Heart left ventricle (tissue), 16 donors: ENCODE results near the gene ABHD14A. TPM values are rescaled to one million over a fixed set of nuclear protein-coding genes. Genes with fewer than 3 reads are reported as not detected.
A peak's percentile ranks its signal among the peaks of the same experiment; 100 is the strongest.

Experiments
- ATAC-seq, 4 donors: fragments of 200-7000 bp; cut with Tn5 transposase; one replicate each; pipeline ENCODE4 v1.9.1; 2020 to 2022; ENCODE audit warnings: moderate library complexity in 4 of 4, mild to moderate bottlenecking in 3 of 4, moderate number of reproducible peaks in 1 of 4
- DNase-seq, 5 donors: peaks; one replicate each; pipeline ENCODE4 v3.0.0-alpha.2; 2020
- H3K27ac ChIP-seq, 12 donors: fragments of 200-600 bp; sonication (generic) in 4 of 12; one replicate each; pipeline versions ENCODE4 v1.5.0 to v1.8.0; 2016 to 2022; ENCODE audit warnings: mild to moderate bottlenecking in 2 of 12
- H3K27me3 ChIP-seq, 9 donors: fragments of 200-600 bp; sonication (generic) in 2 of 9; one replicate each; pipeline versions ENCODE4 v1.5.1 to v1.8.0; 2016 to 2022; ENCODE audit warnings: mild to moderate bottlenecking in 3 of 9
- H3K36me3 ChIP-seq, 9 donors: fragments of 200-600 bp; sonication (generic) in 2 of 9; one replicate each; pipeline versions ENCODE4 v1.5.0 to v1.8.0; 2018 to 2022; ENCODE audit warnings: mild to moderate bottlenecking in 2 of 9
- H3K4me1 ChIP-seq, 12 donors: fragments of 200-600 bp; sonication (generic) in 4 of 12; one replicate each; pipeline versions ENCODE4 v1.5.0 to v1.8.0; 2016 to 2022; ENCODE audit warnings: mild to moderate bottlenecking in 3 of 12
- H3K4me3 ChIP-seq, 12 donors: fragments of 200-600 bp; sonication (generic) in 4 of 12; one replicate each; pipeline versions ENCODE4 v1.5.0 to v1.8.0; 2017 to 2022; ENCODE audit warnings: mild to moderate bottlenecking in 9 of 12, moderate library complexity in 4 of 12
- H3K9me3 ChIP-seq, 12 donors: fragments of 200-600 bp; sonication (generic) in 4 of 12; one replicate each; pipeline versions ENCODE4 v1.5.0 to v1.8.0; 2016 to 2022; ENCODE audit warnings: mild to moderate bottlenecking in 1 of 12
- CTCF ChIP-seq, 12 donors: fragments of 200-600 bp; sonication (generic) in 4 of 12; IDR thresholded peaks; one replicate each; pipeline versions ENCODE4 v1.5.0 to v1.8.0; 2018 to 2022; ENCODE audit warnings: antibody characterized with exemption in 12 of 12, mild to moderate bottlenecking in 5 of 12
- POLR2A ChIP-seq, 2 donors: fragments of 450-650 bp; IDR thresholded peaks; one replicate each; pipeline ENCODE4 v1.6.1; 2017; ENCODE audit warnings: antibody characterized with exemption in 2 of 2, mild to moderate bottlenecking in 2 of 2, moderate library complexity in 2 of 2
- WGBS, 4 donors: extraction: QIAGEN DNeasy Blood & Tissue Kit in 2 of 4; methylation state at CpG; one replicate each; pipeline versions ENCODE4 v1.1.5 to v1.1.7; 2013 to 2018; 5-methylcytosine and 5-hydroxymethylcytosine counted together
- intact Hi-C, 10 donors: fragments of 100-400 bp; cut with DNase I; formaldehyde crosslinking; loops; one replicate each; pipeline versions ENCODE4 v1.11.1 to v1.14.2; 2022
- polyA plus RNA-seq, 2 donors: library from polyadenylated mRNA; stranded (reverse); fragments of 200-250 nt; gene quantifications; one replicate each; pipeline ENCODE4 v1.2.3, GENCODE V29; 2013
- total RNA-seq, 9 donors: library from RNA; depleted of rRNA in 2 of 9; stranded (reverse); fragments of >200 nt in 2 of 9; fragmentation: NEBNext Ultra II Directional in 3 of 9; extraction: Animal tissue kit (Norgen Biotek cat#: 25700) in 3 of 9; gene quantifications; one replicate each; pipeline versions ENCODE4 v1.1.0 to v1.2.4, GENCODE V29; 2016 to 2023
- donor health status: ischemic (EF 13 %, LVEDD 7.1; RV severe dilation, severe dysfunction).
- donor health status: healthy with polysubstance abuse.
- donor health status: DM: no; HTN: yes; CAD: no.
- donor health status: DM: no; HTN: no; CAD: no.
- donor health status: ischemic (EF 25% LVEDD 6.9; RV normal size, moderate dysfunction).
- donor health status: ischemic (EF 25% LVEDD 5.7; RV mildly dilated, moderate dysfunction).
- donor health status: healthy.
- donor health status: DM: yes; HTN: yes; CAD: no.
- donor health status: ischemic (EF 35%, LVEDD 5.7; RV mildly dilated, moderate dysfunction).
- donor health status: nonischemic (EF 11% LVEDD 7.7; RV severe dilation, severe dysfunction).
- donor health status: DM: yes; HTN: yes; CAD: no.
- donor health status: PGD.
- donor health status: ischemic (EF 29% LVEDD 5.4; RV normal size, mild dysfunction).
- donor health status: nonischemic (EF 23%, LVEDD 6.1; RV moderate dilation, normal function).

ABHD14A gene
- total and polyA plus RNA-seq, 11 donors: 17.7 to 70.3 (median 22.1) TPM

- 79 to 85% (median 81%) methylated on average over 12 to 13 of the region's 13 CpGs for WGBS, 4 donors
- H3K4me1 ChIP-seq: peaks cover 2 to 14% (median 12%) of the 10 kb centered on the region in 12 donors
- H3K4me3 ChIP-seq: no peak overlapping the region
- DNase-seq: peak in 1 of 5 donors; percentile 52
- no peak for ATAC-seq
- H3K9me3 ChIP-seq: no peaks in the 10 kb centered on the region
- no peak overlapping the region for H3K27ac ChIP-seq
- H3K27me3 ChIP-seq: no peaks in the 10 kb centered on the region
- TF ChIP-seq POLR2A (IDR thresholded peaks at IDR 0.05) (no peak), CTCF (IDR thresholded peaks at IDR 0.05) (no peak)
- peaks cover 0 to 30% (median 9%) of the 10 kb centered on the region in 9 donors for H3K36me3 ChIP-seq
- intact Hi-C loops: no loop called here
These were observed 27.5 kb upstream of the ABHD14A start for GRCh38 chr3:51947215-51947900.

GRCh38 chr3:51948016-51948580 is 26.8 kb upstream of the ABHD14A start:
- TF ChIP-seq POLR2A (IDR thresholded peaks at IDR 0.05) (no peak), CTCF (IDR thresholded peaks at IDR 0.05) (no peak)
- intact Hi-C loops: no loop called here
- no peak for ATAC-seq
- H3K27me3 ChIP-seq: no peaks in the 10 kb centered on the region
- no peaks in the 10 kb centered on the region for H3K9me3 ChIP-seq
- no peak overlapping the region for H3K27ac ChIP-seq
- H3K4me3 ChIP-seq: no peak overlapping the region
- H3K4me1 ChIP-seq: peaks cover 0 to 6% (median 5%) of the 10 kb centered on the region in 12 donors
- WGBS, 4 donors: 94 to 98% (median 96%) methylated on average over 10 of the region's 10 CpGs
- peaks cover 0 to 30% (median 9%) of the 10 kb centered on the region in 9 donors for H3K36me3 ChIP-seq
- DNase-seq: peak in 1 of 5 donors; percentile 33

- Histone ChIP-seq H3K9me3 (no peaks in the 10 kb centered on the region), H3K4me3 (no peak overlapping the region), H3K4me1 (peaks cover 0 to 2% (median 0%) of the 10 kb centered on the region in 12 donors), H3K27me3 (no peaks in the 10 kb centered on the region), H3K27ac (no peak overlapping the region), H3K36me3 (peaks cover 0 to 30% (median 9%) of the 10 kb centered on the region in 9 donors)
- WGBS, 4 donors: 85 to 95% (median 95%) methylated on average over 5 of the region's 5 CpGs
- TF ChIP-seq CTCF (IDR thresholded peaks at IDR 0.05) (no peak), POLR2A (IDR thresholded peaks at IDR 0.05) (no peak)
- peak in 2 of 5 donors; percentile 21 to 40 for DNase-seq
- intact Hi-C loops: no loop called here
- no peak for ATAC-seq
These were observed 25.7 kb upstream of the ABHD14A start for GRCh38 chr3:51949121-51949520.

GRCh38 chr3:51950899-51951298 is 24.0 kb upstream of the ABHD14A start:
- WGBS, 4 donors: 89 to 97% (median 91%) methylated on average over 2 of the region's 2 CpGs
- no peak overlapping the region for H3K27ac ChIP-seq
- peaks cover 0 to 15% (median 6%) of the 10 kb centered on the region in 12 donors for H3K4me1 ChIP-seq
- peaks cover 0 to 21% (median 9%) of the 10 kb centered on the region in 9 donors for H3K36me3 ChIP-seq
- H3K4me3 ChIP-seq: no peak overlapping the region
- intact Hi-C loops: no loop called here
- ATAC-seq (no peak), DNase-seq (peak in 1 of 5 donors; percentile 0)
- no peaks in the 10 kb centered on the region for H3K9me3 ChIP-seq
- H3K27me3 ChIP-seq: peaks cover 0 to 12% (median 0%) of the 10 kb centered on the region in 9 donors
- TF ChIP-seq POLR2A (IDR thresholded peaks at IDR 0.05): no peak
- TF ChIP-seq CTCF (IDR thresholded peaks at IDR 0.05): no peak
